ENCODE data around the gene ANKUB1.

The ANKUB1 gene

GRCh38 chr3:149727656-149728055 lies 64.7 kb downstream of the ANKUB1 start:
- H3K9me2 ChIP-seq (replicated peaks; ENCODE audit: control insufficient read depth, low read length) = no peaks in the 10 kb centered on the region
- H3K27me3 ChIP-seq (ENCODE audit: control insufficient read depth, low read length) = no peaks in the 10 kb centered on the region; the same call in 1 of the 2 replicates
- H3K79me2 ChIP-seq (ENCODE audit: control insufficient read depth, low read length) = no peaks in the 10 kb centered on the region
- H3K9me3 ChIP-seq (ENCODE audit: control insufficient read depth, insufficient read depth, low read length) = no peaks in the 10 kb centered on the region
- H4K20me1 ChIP-seq (ENCODE audit: control insufficient read depth, insufficient read depth, low read depth, low read length) = no peaks in the 10 kb centered on the region
- H3K4me2 ChIP-seq (ENCODE audit: low read length) = no peak overlapping the region
- no peaks in the 10 kb centered on the region for H3F3A ChIP-seq (ENCODE audit: control insufficient read depth, insufficient read depth)
- H3K4me1 ChIP-seq (ENCODE audit: control insufficient read depth, low read length) = no peaks in the 10 kb centered on the region
- H3K4me3 ChIP-seq (ENCODE audit: low read length) = no peak overlapping the region
- no peak for TF ChIP-seq CTCF (IDR thresholded peaks at IDR 0.05; ENCODE audit: low read depth, low read length, poor library complexity, severe bottlenecking)
- H3K27ac ChIP-seq (ENCODE audit: low read depth, low read length) = no peak overlapping the region
- H3K36me3 ChIP-seq (ENCODE audit: control insufficient read depth, low read length) = no peaks in the 10 kb centered on the region

- H3K4me2 ChIP-seq (ENCODE audit: low read length) = no peak overlapping the region
- H3K9me2 ChIP-seq (replicated peaks; ENCODE audit: control insufficient read depth, low read length) = no peaks in the 10 kb centered on the region
Observed at GRCh38 chr3:149726716-149727407, 65.5 kb downstream of the ANKUB1 start.

GRCh38 chr3:149723781-149724180 lies 68.6 kb downstream of the ANKUB1 start:
- H3K9me3 ChIP-seq (ENCODE audit: control insufficient read depth, insufficient read depth, low read length) = no peaks in the 10 kb centered on the region
- H3K9me2 ChIP-seq (replicated peaks; ENCODE audit: control insufficient read depth, low read length) = no peaks in the 10 kb centered on the region
- H4K20me1 ChIP-seq (ENCODE audit: control insufficient read depth, insufficient read depth, low read depth, low read length) = no peaks in the 10 kb centered on the region
- no peaks in the 10 kb centered on the region for H3K79me2 ChIP-seq (ENCODE audit: control insufficient read depth, low read length)
- H3F3A ChIP-seq (ENCODE audit: control insufficient read depth, insufficient read depth) = no peaks in the 10 kb centered on the region
- no peaks in the 10 kb centered on the region for H3K4me1 ChIP-seq (ENCODE audit: control insufficient read depth, low read length)
- no peak for TF ChIP-seq EZH2phosphoT487 (IDR thresholded peaks at IDR 0.05; ENCODE audit: borderline replicate concordance, low read length)
- no peak for TF ChIP-seq CTCF (IDR thresholded peaks at IDR 0.05; ENCODE audit: low read depth, low read length, poor library complexity, severe bottlenecking)
- H3K27ac ChIP-seq (ENCODE audit: low read depth, low read length) = no peak overlapping the region
- no peak overlapping the region for H3K4me3 ChIP-seq (ENCODE audit: low read length)
- no peaks in the 10 kb centered on the region for H3K36me3 ChIP-seq (ENCODE audit: control insufficient read depth, low read length)
- H3K27me3 ChIP-seq (ENCODE audit: control insufficient read depth, low read length) = no peaks in the 10 kb centered on the region
- H3K4me2 ChIP-seq (ENCODE audit: low read length) = no peak overlapping the region

More at GRCh38 chr3:149726716-149727407, 65.5 kb downstream of the ANKUB1 start:
- H3K36me3 ChIP-seq (ENCODE audit: control insufficient read depth, low read length) = no peaks in the 10 kb centered on the region
- TF ChIP-seq CTCF (IDR thresholded peaks at IDR 0.05; ENCODE audit: low read depth, low read length, poor library complexity, severe bottlenecking) (no peak), EZH2phosphoT487 (IDR thresholded peaks at IDR 0.05; ENCODE audit: borderline replicate concordance, low read length) (no peak)
- H4K20me1 ChIP-seq (ENCODE audit: control insufficient read depth, insufficient read depth, low read depth, low read length) = no peaks in the 10 kb centered on the region
- H3K4me1 ChIP-seq (ENCODE audit: control insufficient read depth, low read length) = no peaks in the 10 kb centered on the region
- H3K9me3 ChIP-seq (ENCODE audit: control insufficient read depth, insufficient read depth, low read length) = no peaks in the 10 kb centered on the region
- no peak overlapping the region for H3K27ac ChIP-seq (ENCODE audit: low read depth, low read length)
- no peak overlapping the region for H3K4me3 ChIP-seq (ENCODE audit: low read length)
- H3F3A ChIP-seq (ENCODE audit: control insufficient read depth, insufficient read depth) = no peaks in the 10 kb centered on the region
- no peaks in the 10 kb centered on the region; the same call in 1 of the 2 replicates for H3K27me3 ChIP-seq (ENCODE audit: control insufficient read depth, low read length)
- no peaks in the 10 kb centered on the region for H3K79me2 ChIP-seq (ENCODE audit: control insufficient read depth, low read length)

All from DOHH2 (cell line).